ENCODE results near the gene MED31. TPM values are rescaled to one million over a fixed set of nuclear protein-coding genes. Genes with fewer than 3 reads are reported as not detected.

Gene MED31
- total and polyA plus RNA-seq, 2 of the 13 experiments (the other 11 are each of a cell fraction or from before 2014, with no cell fraction given): 19.0 to 20.9 TPM

GRCh38 chr17:6623941-6624340, 27.5 kb downstream of the MED31 start:
- POLR2A ChIA-PET: no interaction called here

DNA sequence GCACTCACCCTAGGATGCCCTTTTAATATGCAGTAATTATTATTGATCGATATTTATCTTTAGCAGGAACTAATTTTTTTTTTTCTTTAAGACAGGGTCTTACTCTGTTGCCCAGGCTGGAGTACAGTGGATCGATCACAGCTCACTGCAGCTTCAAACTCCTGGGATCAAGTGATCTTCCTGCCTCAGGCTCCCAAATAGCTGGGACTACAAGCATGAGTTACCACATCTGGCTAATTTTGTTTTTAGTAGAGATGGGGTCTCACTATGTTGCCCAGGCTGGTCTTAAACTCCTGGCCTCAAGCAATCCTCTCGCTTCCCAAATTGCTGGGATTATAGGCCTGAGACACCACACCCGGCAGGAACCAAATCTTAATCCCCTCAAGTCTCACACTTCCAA, 40.2 kb downstream of the MED31 start:
- no peaks in the 10 kb centered on the region for H3K9me3 ChIP-seq (ENCODE audit: low read length)
- no peak overlapping the region for H3K4me3 ChIP-seq (replicated peaks in 1 of 3; ENCODE audit: insufficient read depth in 1 of 3, low read depth in 2 of 3, low read length in 3 of 3)
- no peak overlapping the region for H3K9ac ChIP-seq (ENCODE audit: insufficient read depth, low read depth, low read length)
- no peaks in the 10 kb centered on the region for H3K27me3 ChIP-seq (ENCODE audit: control insufficient read depth in 1 of 2, insufficient read depth in 2 of 2, low read length in 2 of 2)
- H3K27ac ChIP-seq (ENCODE audit: extremely low read length, insufficient read depth, low read length): no peak overlapping the region
- no peaks in the 10 kb centered on the region for H3K4me1 ChIP-seq (ENCODE audit: insufficient read depth, low read length)
- no peak overlapping the region for H2AFZ ChIP-seq (ENCODE audit: low read length)
- H3K79me2 ChIP-seq (ENCODE audit: insufficient read depth, low read length): no peaks in the 10 kb centered on the region
- peaks cover 16 to 56% of the 10 kb centered on the region in 2 experiments; a peak in 4 of 5 replicates for H3K36me3 ChIP-seq (replicated peaks in 1 of 2; ENCODE audit: control insufficient read depth in 1 of 2, insufficient read depth in 2 of 2, low read length in 2 of 2)
- no peak overlapping the region for H3K4me2 ChIP-seq (ENCODE audit: low read depth, low read length)
- intact Hi-C loops (cut with micrococcal nuclease; ENCODE audit: unreplicated experiment) (no loop called here), in situ Hi-C loops (cut with HindIII; ENCODE audit: extremely low pct_ligation_motif_present, low pct_unique_long_range_greater_than_20kb) (no loop called here)
- ATAC-seq: no peak
- no peak for DNase-seq (ENCODE audit: low spot score)
- ChIA-PET POLR2A (no interaction called here), CTCF (ENCODE audit: low intra/inter-chr PET ratio, low total read pairs) (no interaction called here)
- 96% methylated on average over 4 of the region's 4 CpGs for WGBS (ENCODE audit: low lambda C conversion rate)
- FAIRE-seq: no peak
- BruUV-seq (replicated peaks): no TSS peak
- no peaks in the 10 kb centered on the region for H4K20me1 ChIP-seq (ENCODE audit: insufficient read depth, low read length)
- TF ChIP-seq ZFAT (CRISPR knock-in tag; conservative IDR thresholded peaks at IDR 0.05) (no peak), ZNF891 (CRISPR knock-in tag; IDR thresholded peaks at IDR 0.05) (no peak)
- TF ChIP-seq, protein P1, sequence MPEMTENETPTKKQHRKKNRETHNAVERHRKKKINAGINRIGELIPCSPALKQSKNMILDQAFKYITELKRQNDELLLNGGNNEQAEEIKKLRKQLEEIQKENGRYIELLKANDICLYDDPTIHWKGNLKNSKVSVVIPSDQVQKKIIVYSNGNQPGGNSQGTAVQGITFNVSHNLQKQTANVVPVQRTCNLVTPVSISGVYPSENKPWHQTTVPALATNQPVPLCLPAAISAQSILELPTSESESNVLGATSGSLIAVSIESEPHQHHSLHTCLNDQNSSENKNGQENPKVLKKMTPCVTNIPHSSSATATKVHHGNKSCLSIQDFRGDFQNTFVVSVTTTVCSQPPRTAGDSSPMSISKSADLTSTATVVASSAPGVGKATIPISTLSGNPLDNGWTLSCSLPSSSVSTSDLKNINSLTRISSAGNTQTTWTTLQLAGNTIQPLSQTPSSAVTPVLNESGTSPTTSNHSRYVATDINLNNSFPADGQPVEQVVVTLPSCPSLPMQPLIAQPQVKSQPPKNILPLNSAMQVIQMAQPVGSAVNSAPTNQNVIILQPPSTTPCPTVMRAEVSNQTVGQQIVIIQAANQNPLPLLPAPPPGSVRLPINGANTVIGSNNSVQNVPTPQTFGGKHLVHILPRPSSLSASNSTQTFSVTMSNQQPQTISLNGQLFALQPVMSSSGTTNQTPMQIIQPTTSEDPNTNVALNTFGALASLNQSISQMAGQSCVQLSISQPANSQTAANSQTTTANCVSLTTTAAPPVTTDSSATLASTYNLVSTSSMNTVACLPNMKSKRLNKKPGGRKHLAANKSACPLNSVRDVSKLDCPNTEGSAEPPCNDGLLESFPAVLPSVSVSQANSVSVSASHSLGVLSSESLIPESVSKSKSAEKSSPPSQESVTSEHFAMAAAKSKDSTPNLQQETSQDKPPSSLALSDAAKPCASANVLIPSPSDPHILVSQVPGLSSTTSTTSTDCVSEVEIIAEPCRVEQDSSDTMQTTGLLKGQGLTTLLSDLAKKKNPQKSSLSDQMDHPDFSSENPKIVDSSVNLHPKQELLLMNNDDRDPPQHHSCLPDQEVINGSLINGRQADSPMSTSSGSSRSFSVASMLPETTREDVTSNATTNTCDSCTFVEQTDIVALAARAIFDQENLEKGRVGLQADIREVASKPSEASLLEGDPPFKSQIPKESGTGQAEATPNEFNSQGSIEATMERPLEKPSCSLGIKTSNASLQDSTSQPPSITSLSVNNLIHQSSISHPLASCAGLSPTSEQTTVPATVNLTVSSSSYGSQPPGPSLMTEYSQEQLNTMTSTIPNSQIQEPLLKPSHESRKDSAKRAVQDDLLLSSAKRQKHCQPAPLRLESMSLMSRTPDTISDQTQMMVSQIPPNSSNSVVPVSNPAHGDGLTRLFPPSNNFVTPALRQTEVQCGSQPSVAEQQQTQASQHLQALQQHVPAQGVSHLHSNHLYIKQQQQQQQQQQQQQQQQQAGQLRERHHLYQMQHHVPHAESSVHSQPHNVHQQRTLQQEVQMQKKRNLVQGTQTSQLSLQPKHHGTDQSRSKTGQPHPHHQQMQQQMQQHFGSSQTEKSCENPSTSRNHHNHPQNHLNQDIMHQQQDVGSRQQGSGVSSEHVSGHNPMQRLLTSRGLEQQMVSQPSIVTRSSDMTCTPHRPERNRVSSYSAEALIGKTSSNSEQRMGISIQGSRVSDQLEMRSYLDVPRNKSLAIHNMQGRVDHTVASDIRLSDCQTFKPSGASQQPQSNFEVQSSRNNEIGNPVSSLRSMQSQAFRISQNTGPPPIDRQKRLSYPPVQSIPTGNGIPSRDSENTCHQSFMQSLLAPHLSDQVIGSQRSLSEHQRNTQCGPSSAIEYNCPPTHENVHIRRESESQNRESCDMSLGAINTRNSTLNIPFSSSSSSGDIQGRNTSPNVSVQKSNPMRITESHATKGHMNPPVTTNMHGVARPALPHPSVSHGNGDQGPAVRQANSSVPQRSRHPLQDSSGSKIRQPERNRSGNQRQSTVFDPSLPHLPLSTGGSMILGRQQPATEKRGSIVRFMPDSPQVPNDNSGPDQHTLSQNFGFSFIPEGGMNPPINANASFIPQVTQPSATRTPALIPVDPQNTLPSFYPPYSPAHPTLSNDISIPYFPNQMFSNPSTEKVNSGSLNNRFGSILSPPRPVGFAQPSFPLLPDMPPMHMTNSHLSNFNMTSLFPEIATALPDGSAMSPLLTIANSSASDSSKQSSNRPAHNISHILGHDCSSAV (CRISPR knock-in tag; IDR thresholded peaks at IDR 0.05; ENCODE audit: borderline replicate concordance): no peak

More at GRCh38 chr17:6623941-6624340, 27.5 kb downstream of the MED31 start:
- Histone ChIP-seq H3K27me3 (ENCODE audit: control insufficient read depth in 1 of 2, insufficient read depth in 2 of 2, low read length in 2 of 2) (no peaks in the 10 kb centered on the region), H3K4me3 (replicated peaks in 1 of 3; ENCODE audit: insufficient read depth in 1 of 3, low read depth in 2 of 3, low read length in 3 of 3) (no peak overlapping the region), H3K4me2 (ENCODE audit: low read depth, low read length) (no peak overlapping the region), H3K9me3 (ENCODE audit: low read length) (no peaks in the 10 kb centered on the region), H3K79me2 (ENCODE audit: insufficient read depth, low read length) (no peaks in the 10 kb centered on the region), H3K27ac (ENCODE audit: extremely low read length, insufficient read depth, low read length) (no peak overlapping the region), H4K20me1 (ENCODE audit: insufficient read depth, low read length) (no peaks in the 10 kb centered on the region), H3K4me1 (ENCODE audit: insufficient read depth, low read length) (no peaks in the 10 kb centered on the region), H2AFZ (ENCODE audit: low read length) (no peak overlapping the region), H3K36me3 (replicated peaks in 1 of 2; ENCODE audit: control insufficient read depth in 1 of 2, insufficient read depth in 2 of 2, low read length in 2 of 2) (peaks cover 17 to 68% of the 10 kb centered on the region in 2 experiments; a peak in 4 of 5 replicates), H3K9ac (ENCODE audit: insufficient read depth, low read depth, low read length) (no peak overlapping the region)
- 96% methylated on average over 3 of the region's 3 CpGs for WGBS (ENCODE audit: low lambda C conversion rate)
- no TSS peak for BruUV-seq (replicated peaks)
- in situ Hi-C loops (cut with HindIII; ENCODE audit: extremely low pct_ligation_motif_present, low pct_unique_long_range_greater_than_20kb) (no loop called here), intact Hi-C loops (cut with micrococcal nuclease; ENCODE audit: unreplicated experiment) (no loop called here)
- ATAC-seq (no peak), FAIRE-seq (no peak), DNase-seq (ENCODE audit: low spot score) (no peak)
- TF ChIP-seq, protein P2, sequence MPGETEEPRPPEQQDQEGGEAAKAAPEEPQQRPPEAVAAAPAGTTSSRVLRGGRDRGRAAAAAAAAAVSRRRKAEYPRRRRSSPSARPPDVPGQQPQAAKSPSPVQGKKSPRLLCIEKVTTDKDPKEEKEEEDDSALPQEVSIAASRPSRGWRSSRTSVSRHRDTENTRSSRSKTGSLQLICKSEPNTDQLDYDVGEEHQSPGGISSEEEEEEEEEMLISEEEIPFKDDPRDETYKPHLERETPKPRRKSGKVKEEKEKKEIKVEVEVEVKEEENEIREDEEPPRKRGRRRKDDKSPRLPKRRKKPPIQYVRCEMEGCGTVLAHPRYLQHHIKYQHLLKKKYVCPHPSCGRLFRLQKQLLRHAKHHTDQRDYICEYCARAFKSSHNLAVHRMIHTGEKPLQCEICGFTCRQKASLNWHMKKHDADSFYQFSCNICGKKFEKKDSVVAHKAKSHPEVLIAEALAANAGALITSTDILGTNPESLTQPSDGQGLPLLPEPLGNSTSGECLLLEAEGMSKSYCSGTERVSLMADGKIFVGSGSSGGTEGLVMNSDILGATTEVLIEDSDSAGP (CRISPR knock-in tag; IDR thresholded peaks at IDR 0.05; ENCODE audit: borderline replicate concordance): no peak
- TF ChIP-seq ZNF740 (CRISPR knock-in tag; IDR thresholded peaks at IDR 0.05): no peak
- CTCF ChIA-PET (ENCODE audit: low intra/inter-chr PET ratio, low total read pairs): no interaction called here

Data from HepG2 (cell line).